Measurements from ENCODE around the gene SLU7. TPM values are rescaled to one million over a fixed set of nuclear protein-coding genes. Genes with fewer than 3 reads are reported as not detected.

Gene SLU7
- total and polyA plus RNA-seq, 5 experiments from 2014 or later, result 70.5 to 95.0 (median 79.8) TPM

GRCh38 chr5:160356550-160357347 is 62.1 kb downstream of the SLU7 start:
- ATAC-seq, result no peak
- POLR2A ChIA-PET, result interaction anchor here (0.6 kb wide), 1 partner anchor 23 kb away, joined by 3 read pairs; no protein-coding TSS in a partner anchor

GRCh38 chr5:160354666-160355065 is 64.2 kb downstream of the SLU7 start:
- no peak for DNase-seq
- Mint-ChIP-seq H3K27me3 (peaks cover 0 to 3% (median 0%) of the 10 kb centered on the region in 5 donors), H3K4me3 (no peak overlapping the region), H3K9me3 (no peaks in the 10 kb centered on the region), H3K27ac (no peak overlapping the region), H3K36me3 (no peaks in the 10 kb centered on the region), H3K4me1 (no peaks in the 10 kb centered on the region)
- ATAC-seq, result no peak
- POLR2A ChIA-PET, result no interaction called here

More at GRCh38 chr5:160356550-160357347, 62.1 kb downstream of the SLU7 start:
- Mint-ChIP-seq H3K27ac (no peak overlapping the region), H3K27me3 (peaks cover 0 to 10% (median 0%) of the 10 kb centered on the region in 5 donors), H3K9me3 (no peaks in the 10 kb centered on the region), H3K4me1 (no peaks in the 10 kb centered on the region), H3K4me3 (no peak overlapping the region), H3K36me3 (no peaks in the 10 kb centered on the region)
- no peak for DNase-seq

- H3K27me3 Mint-ChIP-seq, result peaks cover 0 to 3% (median 0%) of the 10 kb centered on the region in 5 donors
- H3K9me3 Mint-ChIP-seq, result no peaks in the 10 kb centered on the region
- no peaks in the 10 kb centered on the region for H3K36me3 Mint-ChIP-seq
- ATAC-seq (no peak), DNase-seq (no peak)
- no peak overlapping the region for H3K27ac Mint-ChIP-seq
- no peaks in the 10 kb centered on the region for H3K4me1 Mint-ChIP-seq
- H3K4me3 Mint-ChIP-seq, result no peak overlapping the region
- POLR2A ChIA-PET, result no interaction called here
Observed at GRCh38 chr5:160353379-160353778, 65.5 kb downstream of the SLU7 start.

GRCh38 chr5:160352308-160352707 is 66.6 kb downstream of the SLU7 start:
- Mint-ChIP-seq H3K9me3 (no peaks in the 10 kb centered on the region), H3K4me3 (no peak overlapping the region), H3K27me3 (peaks cover 0 to 3% (median 0%) of the 10 kb centered on the region in 5 donors), H3K4me1 (no peaks in the 10 kb centered on the region), H3K36me3 (no peaks in the 10 kb centered on the region), H3K27ac (no peak overlapping the region)
- POLR2A ChIA-PET, result no interaction called here
- DNase-seq (no peak), ATAC-seq (no peak)

Other genes with a start within 250 kb of the SLU7 start
- gene FABP6, start 189.6 kb downstream of the SLU7 start, total RNA-seq, result not detected
- gene FABP6, start 189.6 kb downstream of the SLU7 start, polyA plus RNA-seq, result not detected
- not detected for gene CCNJL, start 106.5 kb downstream of the SLU7 start, total RNA-seq
- gene CCNJL, start 106.5 kb downstream of the SLU7 start, polyA plus RNA-seq, result not detected
- gene C1QTNF2, start 48.5 kb downstream of the SLU7 start, total RNA-seq, result not detected
- not detected for gene C1QTNF2, start 48.5 kb downstream of the SLU7 start, polyA plus RNA-seq
- under 1 TPM; 0.47 to 0.49 TPM for gene FAM200C, start 19.0 kb downstream of the SLU7 start, total RNA-seq
- under 1 TPM; 0.15 to 0.47 (median 0.24) TPM for gene FAM200C, start 19.0 kb downstream of the SLU7 start, polyA plus RNA-seq
- 1 to 10 TPM; 2.7 to 4.2 TPM for gene PTTG1, start 2.8 kb upstream of the SLU7 start, total RNA-seq
- gene PTTG1, start 2.8 kb upstream of the SLU7 start, polyA plus RNA-seq, result 10 to 100 TPM in 1 of 3 donors, 1 to 10 TPM in 2; 7.1 to 18.9 (median 8.9) TPM

Data from naive thymus-derived CD8-positive, alpha-beta T cell (primary cell).